Measurements from ENCODE around the gene SHH. TPM values are rescaled to one million over a fixed set of nuclear protein-coding genes. Genes with fewer than 3 reads are reported as not detected.

Gene SHH
- total and polyA plus RNA-seq, 5 donors, result not detected

- no peak overlapping the region for H3K27ac ChIP-seq (ENCODE audit: low read length)
- WGBS, result 82% methylated on average over 5 of the region's 5 CpGs
- H3K4me3 ChIP-seq (ENCODE audit: low read length), result no peak overlapping the region
- peaks cover 18% of the 10 kb centered on the region for H3K4me1 ChIP-seq (ENCODE audit: control insufficient read depth, insufficient read depth, low read length)
- H3K9me3 ChIP-seq (ENCODE audit: control insufficient read depth, low read length), result no peaks in the 10 kb centered on the region
- intact Hi-C loops (cut with DNase I), result no loop called here
- H3K27me3 ChIP-seq (ENCODE audit: control insufficient read depth, insufficient read depth), result no peaks in the 10 kb centered on the region
- DNase-seq (no peak), ATAC-seq (no peak)
Observed at GRCh38 chr7:155750255-155751125, 61.8 kb downstream of the SHH start.

Other genes starting within 250 kb of the SHH start
- 10 to 100 TPM; 36.2 to 39.1 (median 38.2) TPM for gene RBM33, start 167.8 kb downstream of the SHH start, total RNA-seq
- 16.6 TPM for gene RBM33, start 167.8 kb downstream of the SHH start, polyA plus RNA-seq

Measured in right cardiac atrium (tissue), 5 donors.